ENCODE data around the gene SRSF5. TPM values are rescaled to one million over a fixed set of nuclear protein-coding genes. Genes with fewer than 3 reads are reported as not detected.
"Not testable (repeated sequence)": the region's sequence is repeated elsewhere in the genome, so short reads cannot be mapped to it uniquely, and the experiment has no call there.

Gene SRSF5
- total and polyA plus RNA-seq, 2 of the 8 experiments (the other 6 are each of a cell fraction or from before 2014, with no cell fraction given), result 101 to 238 TPM

DNA sequence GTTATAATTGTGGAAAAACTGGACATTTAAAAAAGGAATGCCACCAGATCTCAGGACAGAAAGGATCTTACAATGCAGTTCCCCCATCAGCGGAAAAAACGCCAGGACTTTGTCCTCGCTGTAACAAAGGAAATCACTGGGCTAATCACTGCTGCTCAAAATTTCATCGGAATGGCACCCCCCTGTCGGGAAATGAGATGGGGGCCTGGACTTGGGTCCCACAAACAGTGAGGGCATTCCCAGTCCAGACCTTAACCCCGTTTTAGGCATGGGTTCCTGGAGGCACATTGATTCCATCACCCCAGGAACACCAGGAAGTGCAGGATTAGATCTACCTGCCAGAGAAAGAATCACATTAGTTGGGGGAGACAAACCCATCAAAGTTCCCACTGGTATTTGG, 46.4 kb downstream of the SRSF5 start:
- not testable (repeated sequence) for FAIRE-seq

More for the DNA sequence above, 46.4 kb downstream of the SRSF5 start:
- H4K5ac ChIP-seq (ENCODE audit: insufficient read length, low read depth, low read length); H3K79me1 ChIP-seq (ENCODE audit: low read depth, low read length); H2BK15ac ChIP-seq (ENCODE audit: low read length); H2BK20ac ChIP-seq (ENCODE audit: low read length); H3K4me1 ChIP-seq (replicated peaks in 1 of 4; ENCODE audit: control insufficient read depth in 3 of 4, insufficient read depth in 4 of 4, low read length in 3 of 4); H3K4ac ChIP-seq (replicated peaks; ENCODE audit: insufficient read length, low read depth, low read length); H3K18ac ChIP-seq (ENCODE audit: extremely low read depth, low read length); H3K14ac ChIP-seq (ENCODE audit: insufficient read length); H2BK120ac ChIP-seq (replicated peaks; ENCODE audit: low read depth, low read length); H3K27ac ChIP-seq (ENCODE audit: low read depth, low read length); H2BK12ac ChIP-seq (ENCODE audit: low read depth, low read length); H4K91ac ChIP-seq (replicated peaks; ENCODE audit: insufficient read length, low read length); H3K23me2 ChIP-seq (ENCODE audit: low read depth, low read length); H3K23ac ChIP-seq (ENCODE audit: insufficient read length); H3K9me3 ChIP-seq (ENCODE audit: insufficient read depth in 2 of 2, low read depth in 1 of 2, low read length in 1 of 2); H4K20me1 ChIP-seq (replicated peaks in 1 of 2; ENCODE audit: control insufficient read depth in 1 of 2, insufficient read depth in 2 of 2, low read length in 2 of 2); H2AFZ ChIP-seq (ENCODE audit: low read length); POLR2A ChIA-PET (ENCODE audit: partially characterized antibody); H3K27me3 ChIP-seq (replicated peaks in 1 of 4; ENCODE audit: control insufficient read depth in 3 of 4, extremely low read depth in 1 of 4, insufficient read depth in 3 of 4, low read length in 3 of 4); DNase-seq (ENCODE audit: low read depth in 1 of 2, low spot score in 2 of 2); H2AK5ac ChIP-seq (ENCODE audit: low read depth, low read length); H3K4me3 ChIP-seq (ENCODE audit: extremely low read depth in 1 of 4, insufficient read depth in 2 of 4, low read depth in 3 of 4, low read length in 4 of 4); H3K36me3 ChIP-seq (ENCODE audit: control insufficient read depth in 2 of 4, insufficient read depth in 4 of 4, low read length in 3 of 4); H3K9ac ChIP-seq (replicated peaks in 1 of 4; ENCODE audit: extremely low read depth in 1 of 4, low read depth in 3 of 4, low read length in 3 of 4); H4K8ac ChIP-seq (ENCODE audit: extremely low read depth, insufficient read depth, low read length); H3K79me2 ChIP-seq (ENCODE audit: control insufficient read depth in 1 of 2, insufficient read depth in 2 of 2, low read length in 2 of 2); H2BK5ac ChIP-seq (ENCODE audit: low read depth, low read length); H3K56ac ChIP-seq (replicated peaks; ENCODE audit: insufficient read length, low read depth, low read length); H3K4me2 ChIP-seq (ENCODE audit: insufficient read depth in 1 of 2, low read depth in 2 of 2, low read length in 2 of 2): not testable (repeated sequence)
- CTCF ChIA-PET (ENCODE audit: partially characterized antibody), result interaction anchor here (0.6 to 11.2 kb wide), 3 partner anchors 12 to 261 kb away, joined by 4 to 132 read pairs (median 7); no protein-coding TSS in a partner anchor
- 97% methylated on average over 6 of the region's 6 CpGs; no CpG with 5 or more reads in 1 of the 2 experiments for WGBS, 2 experiments (ENCODE audit: extremely low coverage in 1 of 2, insufficient coverage in 1 of 2, insufficient read length in 1 of 2, insufficient replicate concordance in 2 of 2, low coverage in 1 of 2, low lambda C conversion rate in 2 of 2, missing lambda C conversion rate in 1 of 2)

All from H1 (cell line).